ENCODE measurements around the gene VCAM1. TPM values are rescaled to one million over a fixed set of nuclear protein-coding genes. Genes with fewer than 3 reads are reported as not detected.

Gene VCAM1
- total RNA-seq, 1 experiment from 2014 or later: not detected

DNA sequence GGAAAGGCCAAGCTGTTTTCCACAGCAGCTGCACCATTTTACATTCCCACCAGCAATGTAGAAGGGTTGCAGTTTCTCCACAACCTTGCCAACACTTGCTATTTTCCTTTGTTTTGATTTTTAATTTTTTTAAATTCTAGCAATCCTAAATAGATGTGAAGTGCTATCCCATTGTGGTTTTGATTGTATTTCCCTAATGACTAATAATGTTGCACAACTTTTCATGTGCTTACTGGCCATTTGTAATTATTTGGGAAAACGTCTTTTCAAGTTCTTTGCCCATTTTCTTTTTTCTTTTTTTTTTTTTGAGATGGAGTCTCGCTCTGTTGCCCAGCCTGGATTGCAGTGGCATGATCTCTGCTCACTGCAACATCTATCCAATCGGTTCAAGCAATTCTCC lies 53.9 kb downstream of the VCAM1 start:
- TF ChIP-seq EZH2 (IDR thresholded peaks at IDR 0.05; ENCODE audit: low read length, unreplicated experiment) (no peak), EZH2phosphoT487 (IDR thresholded peaks at IDR 0.05; ENCODE audit: borderline replicate concordance, low read length) (no peak)
- TF ChIP-seq, protein P1, sequence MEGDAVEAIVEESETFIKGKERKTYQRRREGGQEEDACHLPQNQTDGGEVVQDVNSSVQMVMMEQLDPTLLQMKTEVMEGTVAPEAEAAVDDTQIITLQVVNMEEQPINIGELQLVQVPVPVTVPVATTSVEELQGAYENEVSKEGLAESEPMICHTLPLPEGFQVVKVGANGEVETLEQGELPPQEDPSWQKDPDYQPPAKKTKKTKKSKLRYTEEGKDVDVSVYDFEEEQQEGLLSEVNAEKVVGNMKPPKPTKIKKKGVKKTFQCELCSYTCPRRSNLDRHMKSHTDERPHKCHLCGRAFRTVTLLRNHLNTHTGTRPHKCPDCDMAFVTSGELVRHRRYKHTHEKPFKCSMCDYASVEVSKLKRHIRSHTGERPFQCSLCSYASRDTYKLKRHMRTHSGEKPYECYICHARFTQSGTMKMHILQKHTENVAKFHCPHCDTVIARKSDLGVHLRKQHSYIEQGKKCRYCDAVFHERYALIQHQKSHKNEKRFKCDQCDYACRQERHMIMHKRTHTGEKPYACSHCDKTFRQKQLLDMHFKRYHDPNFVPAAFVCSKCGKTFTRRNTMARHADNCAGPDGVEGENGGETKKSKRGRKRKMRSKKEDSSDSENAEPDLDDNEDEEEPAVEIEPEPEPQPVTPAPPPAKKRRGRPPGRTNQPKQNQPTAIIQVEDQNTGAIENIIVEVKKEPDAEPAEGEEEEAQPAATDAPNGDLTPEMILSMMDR (conservative IDR thresholded peaks at IDR 0.05; ENCODE audit: low read depth, low read length): no peak
- DNase-seq (no peak), ATAC-seq (no peak)
- no peaks in the 10 kb centered on the region for H3K9me3 ChIP-seq (ENCODE audit: low read length)
- no TSS peak for BruUV-seq (replicated peaks)
- no peaks in the 10 kb centered on the region for H4K20me1 ChIP-seq (ENCODE audit: low read length)
- H3K4me2 ChIP-seq (ENCODE audit: low read length): no peak overlapping the region
- no peak overlapping the region for H3K9ac ChIP-seq (ENCODE audit: low read length)
- H3K27ac ChIP-seq (ENCODE audit: low read length): no peak overlapping the region
- no peaks in the 10 kb centered on the region for H3K79me2 ChIP-seq (ENCODE audit: low read length)
- no peaks in the 10 kb centered on the region for H3F3A ChIP-seq (ENCODE audit: low read length, unreplicated experiment)
- no peak overlapping the region for H2AFZ ChIP-seq (ENCODE audit: low read length)
- POLR2A ChIA-PET (ENCODE audit: unreplicated experiment): no interaction called here
- intact Hi-C loops (cut with micrococcal nuclease): no loop called here
- H3K36me3 ChIP-seq (ENCODE audit: low read depth, low read length): no peaks in the 10 kb centered on the region
- no peaks in the 10 kb centered on the region for H3K27me3 ChIP-seq (ENCODE audit: low read length)
- H3K4me1 ChIP-seq (ENCODE audit: insufficient read depth, low read length): no peaks in the 10 kb centered on the region
- CTCF ChIA-PET: no interaction called here
- no peaks in the 10 kb centered on the region for H3K9me2 ChIP-seq (replicated peaks; ENCODE audit: low read length)
- H3K4me3 ChIP-seq (ENCODE audit: low read length): no peak overlapping the region

DNA sequence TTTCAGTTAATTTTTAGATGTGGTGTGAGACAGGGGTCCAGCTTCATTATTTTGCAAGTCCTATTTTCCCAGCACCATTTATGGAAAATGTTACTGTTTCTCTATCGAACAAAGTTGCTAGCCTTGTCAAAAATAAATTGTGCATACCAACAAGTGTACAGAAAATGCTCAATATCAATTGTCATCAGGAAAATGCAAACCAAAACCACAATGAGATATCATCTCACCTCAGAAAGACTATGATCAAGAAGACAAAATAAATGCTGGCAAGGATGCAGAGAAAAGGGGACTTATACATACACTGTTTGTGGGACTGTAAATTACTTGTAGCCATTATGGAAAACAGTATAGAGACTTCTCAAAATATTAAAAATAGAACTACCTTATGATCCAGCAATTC lies 54.8 kb downstream of the VCAM1 start:
- Histone ChIP-seq H3F3A (ENCODE audit: low read length, unreplicated experiment) (no peaks in the 10 kb centered on the region), H3K27me3 (ENCODE audit: low read length) (no peaks in the 10 kb centered on the region), H3K4me1 (ENCODE audit: insufficient read depth, low read length) (no peaks in the 10 kb centered on the region), H4K20me1 (ENCODE audit: low read length) (no peaks in the 10 kb centered on the region), H2AFZ (ENCODE audit: low read length) (no peak overlapping the region), H3K36me3 (ENCODE audit: low read depth, low read length) (no peaks in the 10 kb centered on the region), H3K4me2 (ENCODE audit: low read length) (no peak overlapping the region), H3K9me3 (ENCODE audit: low read length) (no peaks in the 10 kb centered on the region), H3K9ac (ENCODE audit: low read length) (no peak overlapping the region), H3K79me2 (ENCODE audit: low read length) (no peaks in the 10 kb centered on the region), H3K27ac (ENCODE audit: low read length) (no peak overlapping the region), H3K9me2 (replicated peaks; ENCODE audit: low read length) (no peaks in the 10 kb centered on the region), H3K4me3 (ENCODE audit: low read length) (no peak overlapping the region)
- BruUV-seq (replicated peaks): no TSS peak
- no peak for TF ChIP-seq EZH2 (IDR thresholded peaks at IDR 0.05; ENCODE audit: low read length, unreplicated experiment)
- TF ChIP-seq, protein P1 (conservative IDR thresholded peaks at IDR 0.05; ENCODE audit: low read depth, low read length): no peak
- no peak for TF ChIP-seq EZH2phosphoT487 (IDR thresholded peaks at IDR 0.05; ENCODE audit: borderline replicate concordance, low read length)
- no peak for DNase-seq
- intact Hi-C loops (cut with micrococcal nuclease): no loop called here
- CTCF ChIA-PET: no interaction called here
- POLR2A ChIA-PET (ENCODE audit: unreplicated experiment): no interaction called here
- ATAC-seq: no peak

DNA sequence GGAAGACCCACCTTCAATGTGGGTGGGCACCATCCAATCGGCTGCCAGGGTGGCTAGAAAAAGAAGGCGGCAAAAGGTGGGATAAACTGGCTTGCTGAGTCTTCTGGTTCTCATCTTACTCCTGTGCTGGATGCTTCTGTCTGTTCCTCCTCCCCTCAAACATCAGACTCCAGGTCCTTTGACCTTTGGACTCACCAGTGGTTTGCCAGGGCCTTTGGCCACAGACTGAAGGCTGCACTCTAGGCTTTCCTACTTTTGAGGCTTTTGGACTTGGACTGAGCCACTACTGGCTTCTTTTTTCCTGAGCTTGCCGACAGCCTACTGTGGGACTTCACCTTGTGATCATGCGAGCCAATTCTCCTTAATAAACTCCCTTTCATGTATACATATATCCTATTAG lies 55.9 kb downstream of the VCAM1 start:
- BruUV-seq (replicated peaks): no TSS peak
- Histone ChIP-seq H3K27me3 (ENCODE audit: low read length) (no peaks in the 10 kb centered on the region), H3K4me3 (ENCODE audit: low read length) (no peak overlapping the region), H2AFZ (ENCODE audit: low read length) (no peak overlapping the region), H3K9me3 (ENCODE audit: low read length) (no peaks in the 10 kb centered on the region), H3K4me2 (ENCODE audit: low read length) (no peak overlapping the region), H4K20me1 (ENCODE audit: low read length) (no peaks in the 10 kb centered on the region), H3K27ac (ENCODE audit: low read length) (no peak overlapping the region), H3F3A (ENCODE audit: low read length, unreplicated experiment) (no peaks in the 10 kb centered on the region), H3K79me2 (ENCODE audit: low read length) (no peaks in the 10 kb centered on the region), H3K9me2 (replicated peaks; ENCODE audit: low read length) (no peaks in the 10 kb centered on the region), H3K4me1 (ENCODE audit: insufficient read depth, low read length) (no peaks in the 10 kb centered on the region), H3K9ac (ENCODE audit: low read length) (no peak overlapping the region), H3K36me3 (ENCODE audit: low read depth, low read length) (no peaks in the 10 kb centered on the region)
- ChIA-PET CTCF (no interaction called here), POLR2A (ENCODE audit: unreplicated experiment) (no interaction called here)
- ATAC-seq (no peak), DNase-seq (no peak)
- TF ChIP-seq, protein P1 (conservative IDR thresholded peaks at IDR 0.05; ENCODE audit: low read depth, low read length): no peak
- TF ChIP-seq EZH2 (IDR thresholded peaks at IDR 0.05; ENCODE audit: low read length, unreplicated experiment) (no peak), EZH2phosphoT487 (IDR thresholded peaks at IDR 0.05; ENCODE audit: borderline replicate concordance, low read length) (no peak)
- intact Hi-C loops (cut with micrococcal nuclease): no loop called here
